Cardiac fibroblast (primary cell): ENCODE data around the gene CACHD1.

Experiments
- DNase-seq, 2 donors: peaks; one replicate each; pipeline versions ENCODE4 v3.0.0 to v3.0.0-alpha.2; 2010; ENCODE audit warnings: low read depth in 2 of 2
- H3K4me3 ChIP-seq, 2 donors: replicated peaks in 1 of 2; 1 replicate in 1 of 2; 2 replicates in 1 of 2; pipeline ENCODE4 v1.5.1; 2011; ENCODE audit warnings: low read depth in 2 of 2, low read length in 2 of 2, mild to moderate bottlenecking in 2 of 2, moderate library complexity in 1 of 2
- TF ChIP-seq, protein P1 (sequence below): IDR thresholded peaks from one replicate; pipeline ENCODE4 v1.5.1; 2011; ENCODE audit warnings: low read depth, mild to moderate bottlenecking, low read length, inconsistent platforms

The CACHD1 gene

DNA sequence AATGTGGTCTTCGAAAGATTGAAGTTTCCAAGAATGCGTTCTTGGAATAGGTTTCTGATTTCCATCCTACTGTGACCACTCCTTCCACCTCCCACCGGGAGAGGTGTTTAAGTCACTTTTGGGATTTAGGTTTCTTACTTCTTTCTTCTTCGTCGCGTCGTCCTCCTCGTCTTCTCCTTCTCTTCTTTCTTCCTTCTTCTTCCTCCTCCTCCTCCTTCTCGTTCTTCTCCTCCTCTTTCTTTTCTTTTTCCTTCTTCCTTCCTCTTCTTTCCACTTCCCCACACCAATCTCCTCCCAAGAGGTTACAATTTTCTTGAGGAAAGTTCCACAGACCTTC is 2.1 kb downstream of the CACHD1 start:
- TF ChIP-seq, protein P1, sequence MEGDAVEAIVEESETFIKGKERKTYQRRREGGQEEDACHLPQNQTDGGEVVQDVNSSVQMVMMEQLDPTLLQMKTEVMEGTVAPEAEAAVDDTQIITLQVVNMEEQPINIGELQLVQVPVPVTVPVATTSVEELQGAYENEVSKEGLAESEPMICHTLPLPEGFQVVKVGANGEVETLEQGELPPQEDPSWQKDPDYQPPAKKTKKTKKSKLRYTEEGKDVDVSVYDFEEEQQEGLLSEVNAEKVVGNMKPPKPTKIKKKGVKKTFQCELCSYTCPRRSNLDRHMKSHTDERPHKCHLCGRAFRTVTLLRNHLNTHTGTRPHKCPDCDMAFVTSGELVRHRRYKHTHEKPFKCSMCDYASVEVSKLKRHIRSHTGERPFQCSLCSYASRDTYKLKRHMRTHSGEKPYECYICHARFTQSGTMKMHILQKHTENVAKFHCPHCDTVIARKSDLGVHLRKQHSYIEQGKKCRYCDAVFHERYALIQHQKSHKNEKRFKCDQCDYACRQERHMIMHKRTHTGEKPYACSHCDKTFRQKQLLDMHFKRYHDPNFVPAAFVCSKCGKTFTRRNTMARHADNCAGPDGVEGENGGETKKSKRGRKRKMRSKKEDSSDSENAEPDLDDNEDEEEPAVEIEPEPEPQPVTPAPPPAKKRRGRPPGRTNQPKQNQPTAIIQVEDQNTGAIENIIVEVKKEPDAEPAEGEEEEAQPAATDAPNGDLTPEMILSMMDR = no peak
- no peak for DNase-seq
- H3K4me3 ChIP-seq = peak overlapping the region in 1 of 2 donors; percentile 65

DNA sequence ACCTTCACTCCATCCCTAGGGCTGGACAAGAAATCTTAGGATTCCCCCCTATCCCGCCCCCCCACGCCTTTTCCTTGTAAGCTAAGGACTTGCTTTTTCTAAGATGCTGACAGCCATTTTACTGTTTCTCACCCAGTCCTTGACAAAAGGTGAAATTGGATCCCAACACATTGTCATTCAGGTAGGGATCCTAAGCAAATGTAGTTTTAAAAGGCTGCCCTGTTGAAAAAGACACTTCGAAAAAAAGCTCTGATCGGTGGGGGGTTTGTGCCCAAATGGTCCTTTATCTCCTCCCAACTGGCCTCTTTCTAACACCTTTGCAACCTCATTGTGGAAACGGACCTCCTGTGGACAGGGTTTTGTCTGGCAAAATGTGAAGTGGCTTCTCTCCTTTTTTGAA is 2.9 kb downstream of the CACHD1 start:
- TF ChIP-seq, protein P1 = no peak
- no peak for DNase-seq
- no peak overlapping the region for H3K4me3 ChIP-seq

DNA sequence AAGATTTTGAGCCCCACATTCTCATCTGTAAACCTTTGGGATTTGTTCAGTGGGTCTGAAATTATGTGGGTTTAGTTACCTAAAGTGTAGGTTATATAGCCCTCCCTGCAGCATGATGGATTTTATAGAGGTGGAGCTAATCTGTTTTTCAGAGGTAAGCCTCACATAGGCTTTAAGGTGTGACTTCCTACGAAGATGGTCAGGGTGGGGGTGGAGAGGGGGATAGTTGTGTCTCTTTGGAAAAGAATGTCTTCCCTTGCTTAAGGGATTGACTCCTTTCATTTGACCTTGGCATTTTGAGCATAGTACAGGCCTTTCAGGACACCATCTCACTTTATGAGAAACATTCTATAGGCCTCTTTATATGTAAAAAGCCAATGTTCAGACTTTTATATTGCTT is 3.4 kb downstream of the CACHD1 start:
- TF ChIP-seq, protein P1 = no peak
- no peak overlapping the region for H3K4me3 ChIP-seq
- DNase-seq = no peak

DNA sequence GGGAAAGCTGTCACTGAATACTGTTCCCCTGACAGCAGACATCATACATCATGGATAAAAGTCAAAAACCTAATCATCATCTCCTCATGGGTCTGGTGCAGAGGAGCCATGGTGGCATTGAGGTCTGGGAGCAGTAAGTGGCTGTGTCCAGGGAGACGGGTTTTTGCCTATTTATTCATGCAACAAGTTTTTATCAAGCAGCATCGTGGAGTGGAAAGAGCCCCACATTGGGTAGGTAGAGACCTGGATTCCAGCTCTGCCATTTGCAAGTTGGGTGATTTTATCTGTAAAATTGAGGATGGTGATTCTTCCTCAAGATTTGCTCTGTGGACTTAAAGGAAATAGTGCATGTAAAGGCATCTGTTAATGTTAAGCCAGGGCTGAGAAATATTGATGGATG is 4.2 kb downstream of the CACHD1 start:
- TF ChIP-seq, protein P1 = no peak
- no peak for DNase-seq
- no peak overlapping the region for H3K4me3 ChIP-seq

DNA sequence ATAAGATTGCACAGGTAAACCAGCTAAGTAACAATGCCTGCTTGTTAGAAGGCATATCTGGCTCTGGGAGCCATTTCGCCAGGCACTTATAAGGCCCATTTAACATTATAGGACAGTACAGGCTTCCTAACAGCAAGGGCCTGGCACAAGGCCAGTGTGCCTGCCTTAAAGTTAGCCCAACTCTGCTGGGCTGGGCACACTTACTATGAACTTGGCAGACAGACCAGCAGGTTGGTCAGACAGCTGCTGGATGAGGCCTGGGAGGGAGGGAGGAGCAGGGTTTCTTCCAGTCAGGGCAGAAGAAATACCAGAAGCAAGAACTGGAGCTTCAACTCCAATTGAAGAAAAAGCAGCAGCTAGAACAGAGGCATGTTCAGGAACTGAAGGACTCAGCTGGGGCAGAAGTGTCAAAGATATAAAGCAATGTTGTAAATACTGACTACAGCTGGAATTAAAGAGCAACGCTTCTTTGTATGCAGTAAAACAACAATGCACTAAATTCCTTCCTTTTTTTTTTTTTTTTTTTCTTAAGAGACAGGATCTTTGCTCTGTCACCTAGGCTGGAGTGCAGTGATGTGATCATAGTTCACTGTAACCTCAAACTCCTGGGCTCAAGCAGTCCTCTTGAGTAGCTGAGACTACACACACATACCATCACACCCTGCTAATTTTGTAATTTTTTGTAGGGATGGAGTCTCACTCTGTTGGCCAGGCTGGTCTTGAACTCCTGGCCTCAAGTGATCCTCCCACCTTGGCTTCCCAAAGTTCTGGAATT is 4.9 kb downstream of the CACHD1 start:
- TF ChIP-seq, protein P1 = no peak
- DNase-seq = peak in 1 of 2 donors; percentile 47
- H3K4me3 ChIP-seq = no peak overlapping the region

DNA sequence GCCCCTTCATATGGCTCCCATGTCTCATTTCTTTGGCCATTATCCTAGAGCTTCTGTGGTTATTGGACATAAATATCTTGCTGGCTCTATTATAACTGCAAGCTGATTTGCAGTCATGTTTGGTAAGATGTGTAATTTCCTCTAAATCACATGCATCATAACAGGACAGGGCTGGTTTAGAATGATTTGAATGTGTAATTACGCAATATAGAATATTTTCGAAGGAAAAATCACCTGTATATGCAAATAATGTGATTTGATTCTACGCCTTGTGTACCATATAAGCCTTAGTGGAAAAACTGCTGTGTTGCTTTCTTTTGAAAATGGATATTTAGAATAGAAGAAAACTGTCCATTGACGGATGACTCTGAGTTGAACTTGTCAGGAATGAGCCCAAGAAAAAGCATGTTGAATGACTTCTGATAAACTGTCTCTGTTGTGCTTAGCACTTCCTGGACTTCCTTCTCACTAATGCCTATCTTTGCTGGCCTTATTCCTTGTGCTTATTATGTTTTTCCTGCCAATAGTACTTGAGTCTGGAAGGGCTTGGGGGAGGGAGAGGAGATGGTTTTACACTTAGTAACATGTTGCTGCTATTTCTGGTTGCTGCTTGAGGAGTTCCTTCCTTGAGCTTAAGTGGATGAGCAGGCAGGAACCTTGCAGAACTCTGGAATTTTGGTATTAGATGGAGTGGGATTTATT is 6.5 kb downstream of the CACHD1 start:
- TF ChIP-seq, protein P1 = no peak
- H3K4me3 ChIP-seq = no peak overlapping the region
- DNase-seq = peak; percentile 75 to 90
